HEK293 (cell line): Measurements from ENCODE around the gene CUTC.
A peak's percentile ranks its signal among the peaks of the same experiment; 100 is the strongest.

Source experiments
- BCL11A ChIP-seq: fragments of 450-650 bp; formaldehyde crosslinking; IDR thresholded peaks from 2 replicates; pipeline ENCODE4 v1.5.1; 2016; ENCODE audit warnings: low read depth, missing biosample characterization, missing genetic modification characterization
- CTCF ChIP-seq: fragments of 450-650 bp; formaldehyde crosslinking; IDR thresholded peaks from 2 replicates; pipeline ENCODE4 v1.5.1; 2016; ENCODE audit warnings: missing biosample characterization, missing genetic modification characterization
- EGR2 ChIP-seq: fragments of 450-650 bp; formaldehyde crosslinking; IDR thresholded peaks from 2 replicates; pipeline ENCODE4 v1.5.1; 2016; ENCODE audit warnings: low read depth, missing biosample characterization, missing genetic modification characterization
- GLIS1 ChIP-seq: fragments of 450-650 bp; formaldehyde crosslinking; IDR thresholded peaks from 2 replicates; pipeline ENCODE4 v1.5.1; 2016; ENCODE audit warnings: missing biosample characterization, missing genetic modification characterization
- HOXD13 ChIP-seq: sonication (generic); formaldehyde crosslinking; IDR thresholded peaks from 2 replicates; pipeline ENCODE4 v1.8.0; 2022; ENCODE audit warnings: missing genetic modification reagents, borderline replicate concordance
- KLF9 ChIP-seq: fragments of 450-650 bp; formaldehyde crosslinking; IDR thresholded peaks from 2 replicates; pipeline ENCODE4 v1.5.1; 2016; ENCODE audit warnings: missing biosample characterization, missing genetic modification characterization, low read depth
- OSR2 ChIP-seq: fragments of 450-650 bp; formaldehyde crosslinking; IDR thresholded peaks from 2 replicates; pipeline ENCODE4 v1.5.1; 2016; ENCODE audit warnings: missing biosample characterization, missing genetic modification characterization
- PRDM1 ChIP-seq: fragments of 450-650 bp; formaldehyde crosslinking; IDR thresholded peaks from 2 replicates; pipeline ENCODE4; 2016; ENCODE audit warnings: missing biosample characterization, missing genetic modification characterization
- PRDM6 ChIP-seq: fragments of 450-650 bp; formaldehyde crosslinking; IDR thresholded peaks from 2 replicates; pipeline ENCODE4 v1.5.1; 2017; ENCODE audit warnings: missing biosample characterization, missing genetic modification characterization
- ZBTB1 ChIP-seq: fragments of 450-650 bp; formaldehyde crosslinking; IDR thresholded peaks from 2 replicates; pipeline ENCODE4 v1.5.1; 2016; ENCODE audit warnings: missing biosample characterization, missing genetic modification characterization
- ZBTB44 ChIP-seq: fragments of 450-650 bp; IDR thresholded peaks from 2 replicates; pipeline ENCODE4 v1.5.1; 2018; ENCODE audit warnings: missing biosample characterization, mild to moderate bottlenecking, missing genetic modification characterization
- ZFP37 ChIP-seq: fragments of 450-650 bp; formaldehyde crosslinking; IDR thresholded peaks from 2 replicates; pipeline ENCODE4 v1.5.1; 2016; ENCODE audit warnings: missing biosample characterization, missing genetic modification characterization
- ZIC2 ChIP-seq: fragments of 450-650 bp; formaldehyde crosslinking; IDR thresholded peaks from 2 replicates; pipeline ENCODE4 v1.5.1; 2016; ENCODE audit warnings: missing biosample characterization, missing genetic modification characterization
- ZNF214 ChIP-seq: fragments of 450-650 bp; formaldehyde crosslinking; IDR thresholded peaks from 2 replicates; pipeline ENCODE4 v1.5.1; 2017; ENCODE audit warnings: missing biosample characterization, mild to moderate bottlenecking, missing genetic modification characterization, borderline replicate concordance
- ZNF223 ChIP-seq: fragments of 450-650 bp; formaldehyde crosslinking; IDR thresholded peaks from 2 replicates; pipeline ENCODE4 v1.5.1; 2016; ENCODE audit warnings: missing biosample characterization, missing genetic modification characterization
- ZNF248 ChIP-seq: fragments of 450-650 bp; formaldehyde crosslinking; IDR thresholded peaks from 2 replicates; pipeline ENCODE4 v1.5.1; 2017; ENCODE audit warnings: missing biosample characterization, missing genetic modification characterization
- ZNF311 ChIP-seq: fragments of 450-650 bp; formaldehyde crosslinking; IDR thresholded peaks from 2 replicates; pipeline ENCODE4 v1.5.1; 2017; ENCODE audit warnings: missing biosample characterization, missing genetic modification characterization, borderline replicate concordance
- ZNF354C ChIP-seq: fragments of 450-650 bp; formaldehyde crosslinking; IDR thresholded peaks from 2 replicates; pipeline ENCODE4 v1.5.1; 2016; ENCODE audit warnings: missing biosample characterization, missing genetic modification characterization, low read depth, borderline replicate concordance
- ZNF366 ChIP-seq: fragments of 450-650 bp; formaldehyde crosslinking; conservative IDR thresholded peaks from 2 replicates; pipeline ENCODE4 v1.5.1; 2016; ENCODE audit warnings: missing biosample characterization, missing genetic modification characterization
- ZNF544 ChIP-seq: fragments of 450-650 bp; formaldehyde crosslinking; IDR thresholded peaks from 2 replicates; pipeline ENCODE4 v1.5.0; 2017; ENCODE audit warnings: missing biosample characterization, missing genetic modification characterization
- ZNF629 ChIP-seq: fragments of 450-650 bp; formaldehyde crosslinking; IDR thresholded peaks from 2 replicates; pipeline ENCODE4 v1.5.1; 2017; ENCODE audit warnings: missing biosample characterization, missing genetic modification characterization
- ZNF664 ChIP-seq: fragments of 450-650 bp; formaldehyde crosslinking; IDR thresholded peaks from 2 replicates; pipeline ENCODE4 v1.5.1; 2016; ENCODE audit warnings: missing biosample characterization, missing genetic modification characterization
- ZNF692 ChIP-seq: fragments of 450-650 bp; formaldehyde crosslinking; IDR thresholded peaks from 2 replicates; pipeline ENCODE4 v1.5.1; 2016; ENCODE audit warnings: missing biosample characterization, missing genetic modification characterization
- ZNF776 ChIP-seq: fragments of 450-650 bp; formaldehyde crosslinking; IDR thresholded peaks from 2 replicates; pipeline ENCODE4 v1.5.0; 2017; ENCODE audit warnings: missing biosample characterization, missing genetic modification characterization, borderline replicate concordance
- TF ChIP-seq, protein P1 (sequence below): fragments of 450-650 bp; formaldehyde crosslinking; IDR thresholded peaks from 2 replicates; pipeline ENCODE4 v1.5.1; 2016; ENCODE audit warnings: missing biosample characterization, missing genetic modification characterization
- TF ChIP-seq, protein P2 (sequence below): fragments of 450-650 bp; formaldehyde crosslinking; IDR thresholded peaks from 2 replicates; pipeline ENCODE4 v1.5.1; 2016; ENCODE audit warnings: missing biosample characterization, missing genetic modification characterization, borderline replicate concordance

Gene CUTC

DNA sequence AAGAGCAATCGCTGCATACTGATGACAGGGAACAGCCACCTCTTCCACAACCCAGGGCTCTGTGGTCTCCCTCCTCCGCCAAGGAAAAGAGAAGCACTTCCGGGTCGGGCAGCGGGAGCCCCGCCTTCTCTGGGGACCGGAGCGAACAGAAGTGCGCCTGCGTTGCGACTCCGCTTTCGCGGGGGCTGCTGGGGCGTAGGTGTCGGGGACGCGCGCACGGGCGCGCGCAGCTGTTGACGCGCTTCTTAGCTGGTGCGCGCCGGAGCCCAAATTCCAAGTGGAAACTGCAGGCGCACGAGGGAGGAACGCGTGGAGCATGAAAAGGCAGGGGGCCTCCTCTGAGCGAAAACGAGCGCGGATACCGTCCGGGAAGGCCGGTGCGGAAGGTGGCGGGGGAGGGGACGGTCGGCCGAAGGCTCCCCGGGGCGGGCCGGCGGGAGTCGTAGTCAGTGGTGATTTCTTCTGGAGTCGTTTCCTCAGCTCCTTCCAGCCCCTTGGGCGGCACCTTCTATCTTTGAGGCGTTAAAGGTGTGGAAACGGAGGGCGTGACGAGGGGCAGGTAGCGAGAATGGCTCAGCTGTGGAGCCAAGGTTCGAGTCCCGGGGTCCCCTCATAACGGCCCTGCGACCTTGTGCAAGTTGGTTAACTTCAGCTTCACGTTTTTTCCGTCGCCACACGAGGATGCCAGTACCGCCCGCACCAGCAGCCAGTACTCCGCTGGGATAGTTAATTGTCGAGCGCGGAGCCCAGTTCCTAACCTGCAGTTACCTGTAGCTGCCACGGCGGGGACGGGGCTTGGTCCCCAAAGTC is at the start of gene CUTC, which contains the start of gene COX15 (continued):
- TF ChIP-seq, protein P1, sequence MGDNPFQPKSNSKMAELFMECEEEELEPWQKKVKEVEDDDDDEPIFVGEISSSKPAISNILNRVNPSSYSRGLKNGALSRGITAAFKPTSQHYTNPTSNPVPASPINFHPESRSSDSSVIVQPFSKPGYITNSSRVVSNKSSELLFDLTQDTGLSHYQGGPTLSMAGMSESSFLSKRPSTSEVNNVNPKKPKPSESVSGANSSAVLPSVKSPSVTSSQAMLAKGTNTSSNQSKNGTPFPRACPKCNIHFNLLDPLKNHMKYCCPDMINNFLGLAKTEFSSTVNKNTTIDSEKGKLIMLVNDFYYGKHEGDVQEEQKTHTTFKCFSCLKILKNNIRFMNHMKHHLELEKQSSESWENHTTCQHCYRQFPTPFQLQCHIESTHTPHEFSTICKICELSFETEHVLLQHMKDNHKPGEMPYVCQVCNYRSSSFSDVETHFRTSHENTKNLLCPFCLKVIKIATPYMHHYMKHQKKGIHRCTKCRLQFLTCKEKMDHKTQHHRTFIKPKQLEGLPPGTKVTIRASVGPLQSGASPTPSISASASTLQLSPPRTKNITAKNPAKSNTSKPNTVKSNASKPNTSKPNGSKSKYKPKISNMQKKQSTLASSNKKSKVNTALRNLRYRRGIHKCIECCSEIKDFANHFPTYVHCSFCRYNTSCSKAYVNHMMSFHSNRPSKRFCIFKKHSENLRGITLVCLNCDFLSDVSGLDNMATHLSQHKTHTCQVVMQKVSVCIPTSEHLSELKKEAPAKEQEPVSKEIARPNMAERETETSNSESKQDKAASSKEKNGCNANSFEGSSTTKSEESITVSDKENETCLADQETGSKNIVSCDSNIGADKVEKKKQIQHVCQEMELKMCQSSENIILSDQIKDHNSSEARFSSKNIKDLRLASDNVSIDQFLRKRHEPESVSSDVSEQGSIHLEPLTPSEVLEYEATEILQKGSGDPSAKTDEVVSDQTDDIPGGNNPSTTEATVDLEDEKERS (tag by site-specific recombination): peak; percentile 36; the same call in 1 of the 2 replicates
- no peak for TF ChIP-seq ZNF544
- no peak for TF ChIP-seq ZNF354C (tag by site-specific recombination)
- no peak for TF ChIP-seq ZBTB1
- peak; percentile 46 for TF ChIP-seq ZIC2 (tag by site-specific recombination)
- no peak for TF ChIP-seq ZNF311
- no peak for TF ChIP-seq ZNF664 (tag by site-specific recombination)
- TF ChIP-seq ZNF366 (tag by site-specific recombination): peak; percentile 85
- TF ChIP-seq CTCF (tag by site-specific recombination): peak; percentile 84
- TF ChIP-seq ZBTB44 (tag by site-specific recombination): no peak
- TF ChIP-seq ZNF692 (tag by site-specific recombination): peak; percentile 15; the same call in 1 of the 2 replicates
- TF ChIP-seq ZNF223: no peak
- no peak; the same call in none of the 2 replicates for TF ChIP-seq ZNF629 (tag by site-specific recombination)
- TF ChIP-seq BCL11A (tag by site-specific recombination): no peak
- peak; percentile 57 for TF ChIP-seq ZFP37
- TF ChIP-seq ZNF214 (tag by site-specific recombination): no peak
- TF ChIP-seq KLF9 (tag by site-specific recombination): peak; percentile 32; the same call in 1 of the 2 replicates
- peak; percentile 88 for TF ChIP-seq EGR2 (tag by site-specific recombination)
- no peak for TF ChIP-seq OSR2 (tag by site-specific recombination)
- no peak for TF ChIP-seq PRDM6 (tag by site-specific recombination)
- TF ChIP-seq, protein P2, sequence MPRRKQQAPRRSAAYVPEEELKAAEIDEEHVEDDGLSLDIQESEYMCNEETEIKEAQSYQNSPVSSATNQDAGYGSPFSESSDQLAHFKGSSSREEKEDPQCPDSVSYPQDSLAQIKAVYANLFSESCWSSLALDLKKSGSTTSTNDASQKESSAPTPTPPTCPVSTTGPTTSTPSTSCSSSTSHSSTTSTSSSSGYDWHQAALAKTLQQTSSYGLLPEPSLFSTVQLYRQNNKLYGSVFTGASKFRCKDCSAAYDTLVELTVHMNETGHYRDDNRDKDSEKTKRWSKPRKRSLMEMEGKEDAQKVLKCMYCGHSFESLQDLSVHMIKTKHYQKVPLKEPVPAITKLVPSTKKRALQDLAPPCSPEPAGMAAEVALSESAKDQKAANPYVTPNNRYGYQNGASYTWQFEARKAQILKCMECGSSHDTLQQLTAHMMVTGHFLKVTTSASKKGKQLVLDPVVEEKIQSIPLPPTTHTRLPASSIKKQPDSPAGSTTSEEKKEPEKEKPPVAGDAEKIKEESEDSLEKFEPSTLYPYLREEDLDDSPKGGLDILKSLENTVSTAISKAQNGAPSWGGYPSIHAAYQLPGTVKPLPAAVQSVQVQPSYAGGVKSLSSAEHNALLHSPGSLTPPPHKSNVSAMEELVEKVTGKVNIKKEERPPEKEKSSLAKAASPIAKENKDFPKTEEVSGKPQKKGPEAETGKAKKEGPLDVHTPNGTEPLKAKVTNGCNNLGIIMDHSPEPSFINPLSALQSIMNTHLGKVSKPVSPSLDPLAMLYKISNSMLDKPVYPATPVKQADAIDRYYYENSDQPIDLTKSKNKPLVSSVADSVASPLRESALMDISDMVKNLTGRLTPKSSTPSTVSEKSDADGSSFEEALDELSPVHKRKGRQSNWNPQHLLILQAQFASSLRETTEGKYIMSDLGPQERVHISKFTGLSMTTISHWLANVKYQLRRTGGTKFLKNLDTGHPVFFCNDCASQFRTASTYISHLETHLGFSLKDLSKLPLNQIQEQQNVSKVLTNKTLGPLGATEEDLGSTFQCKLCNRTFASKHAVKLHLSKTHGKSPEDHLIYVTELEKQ (tag by site-specific recombination): no peak
- no peak for TF ChIP-seq PRDM1 (tag by site-specific recombination)
- TF ChIP-seq HOXD13: no peak
- no peak for TF ChIP-seq ZNF776 (tag by site-specific recombination)
- TF ChIP-seq GLIS1 (tag by site-specific recombination): peak; percentile 65; the same call in 1 of the 2 replicates
- no peak for TF ChIP-seq ZNF248
